Uterus (tissue), 2 donors: ENCODE data around the gene CHN2.

Source experiments
- CTCF ChIP-seq, 4 experiments: fragments of 200-600 bp in 2 of 4; fragments of 450-650 bp in 2 of 4; sonication (generic) in 2 of 4; IDR thresholded peaks; one replicate each; pipeline ENCODE4 v1.5.1; 2016 to 2019; ENCODE audit warnings: antibody characterized with exemption in 4 of 4, mild to moderate bottlenecking in 2 of 4, moderate library complexity in 1 of 4
- POLR2A ChIP-seq, 2 donors: fragments of 450-650 bp; IDR thresholded peaks; one replicate each; pipeline ENCODE4 v1.6.1; 2016; ENCODE audit warnings: antibody characterized with exemption in 2 of 2, mild to moderate bottlenecking in 1 of 2, moderate library complexity in 1 of 2

GRCh38 chr7:29486191-29486700, 291.7 kb downstream of the CHN2 start:
- TF ChIP-seq CTCF (IDR thresholded peaks at IDR 0.05), result no peak
- TF ChIP-seq POLR2A (IDR thresholded peaks at IDR 0.05), result no peak
